ENCODE measurements around the gene PDXK. TPM values are rescaled to one million over a fixed set of nuclear protein-coding genes. Genes with fewer than 3 reads are reported as not detected.

Gene PDXK
- total RNA-seq, 1 experiment from 2014 or later = 78.8 TPM

GRCh38 chr21:43735236-43736091, 16.5 kb downstream of the PDXK start:
- Histone ChIP-seq H3K27ac (no peak overlapping the region), H3K27me3 (replicated peaks) (no peaks in the 10 kb centered on the region), H3K36me3 (peaks cover 37% of the 10 kb centered on the region), H3K9me3 (replicated peaks) (no peaks in the 10 kb centered on the region), H3K4me3 (no peak overlapping the region), H3K4me1 (replicated peaks) (peaks cover 8% of the 10 kb centered on the region)
- DNase-seq (ENCODE audit: low read depth in 1 of 2, low spot score in 2 of 2) = no peak

GRCh38 chr21:43736224-43736883, 17.4 kb downstream of the PDXK start:
- Histone ChIP-seq H3K27ac (no peak overlapping the region), H3K27me3 (replicated peaks) (no peaks in the 10 kb centered on the region), H3K9me3 (replicated peaks) (no peaks in the 10 kb centered on the region), H3K4me3 (no peak overlapping the region), H3K4me1 (replicated peaks) (peaks cover 8% of the 10 kb centered on the region), H3K36me3 (peaks cover 37% of the 10 kb centered on the region)
- DNase-seq (ENCODE audit: low read depth in 1 of 2, low spot score in 2 of 2) = no peak

DNA sequence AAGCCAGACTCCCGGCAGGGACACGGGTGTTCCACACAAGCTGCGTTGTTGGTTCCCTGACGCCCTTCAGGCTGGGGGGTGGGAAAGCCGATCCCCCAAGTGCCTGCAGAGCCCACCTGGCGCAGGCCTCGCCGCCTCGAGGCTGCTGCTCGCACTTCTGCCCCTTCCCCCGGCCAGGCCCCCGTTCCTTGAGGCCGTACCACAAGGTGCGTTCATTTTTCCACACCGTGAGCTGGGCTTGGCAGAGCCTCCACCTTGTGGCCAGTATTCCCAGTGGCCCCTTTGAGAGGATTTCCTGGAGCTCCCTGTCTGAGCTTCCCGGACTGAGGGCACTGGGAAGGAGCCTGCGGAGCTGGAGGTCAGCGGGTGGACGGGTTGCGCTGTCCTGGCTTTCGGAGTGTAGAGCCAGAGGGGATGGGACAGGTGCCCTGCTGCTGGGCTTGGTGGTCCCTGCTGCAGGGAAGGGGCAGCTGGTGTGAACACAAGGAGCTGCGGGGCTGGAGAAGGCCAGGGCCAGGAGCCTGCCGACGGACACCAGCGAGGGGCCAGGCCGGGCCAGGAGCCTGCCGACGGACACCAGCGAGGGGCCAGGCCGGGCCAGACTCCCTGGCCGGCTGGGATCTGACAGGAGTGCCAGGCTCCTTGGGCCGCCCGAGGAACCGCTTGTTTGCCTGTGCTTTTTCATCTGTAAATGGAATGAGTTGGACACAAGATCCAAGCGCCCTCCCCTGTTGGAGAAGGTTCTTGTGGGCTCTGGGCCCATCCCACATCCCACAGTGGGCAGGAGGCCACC, 18.4 kb downstream of the PDXK start:
- H3K4me3 ChIP-seq = no peak overlapping the region
- peaks cover 8% of the 10 kb centered on the region for H3K4me1 ChIP-seq (replicated peaks)
- DNase-seq (ENCODE audit: low read depth in 1 of 2, low spot score in 2 of 2) = no peak
- H3K27ac ChIP-seq = no peak overlapping the region
- no peaks in the 10 kb centered on the region for H3K27me3 ChIP-seq (replicated peaks)
- H3K9me3 ChIP-seq (replicated peaks) = no peaks in the 10 kb centered on the region
- H3K36me3 ChIP-seq = peaks cover 42% of the 10 kb centered on the region

DNA sequence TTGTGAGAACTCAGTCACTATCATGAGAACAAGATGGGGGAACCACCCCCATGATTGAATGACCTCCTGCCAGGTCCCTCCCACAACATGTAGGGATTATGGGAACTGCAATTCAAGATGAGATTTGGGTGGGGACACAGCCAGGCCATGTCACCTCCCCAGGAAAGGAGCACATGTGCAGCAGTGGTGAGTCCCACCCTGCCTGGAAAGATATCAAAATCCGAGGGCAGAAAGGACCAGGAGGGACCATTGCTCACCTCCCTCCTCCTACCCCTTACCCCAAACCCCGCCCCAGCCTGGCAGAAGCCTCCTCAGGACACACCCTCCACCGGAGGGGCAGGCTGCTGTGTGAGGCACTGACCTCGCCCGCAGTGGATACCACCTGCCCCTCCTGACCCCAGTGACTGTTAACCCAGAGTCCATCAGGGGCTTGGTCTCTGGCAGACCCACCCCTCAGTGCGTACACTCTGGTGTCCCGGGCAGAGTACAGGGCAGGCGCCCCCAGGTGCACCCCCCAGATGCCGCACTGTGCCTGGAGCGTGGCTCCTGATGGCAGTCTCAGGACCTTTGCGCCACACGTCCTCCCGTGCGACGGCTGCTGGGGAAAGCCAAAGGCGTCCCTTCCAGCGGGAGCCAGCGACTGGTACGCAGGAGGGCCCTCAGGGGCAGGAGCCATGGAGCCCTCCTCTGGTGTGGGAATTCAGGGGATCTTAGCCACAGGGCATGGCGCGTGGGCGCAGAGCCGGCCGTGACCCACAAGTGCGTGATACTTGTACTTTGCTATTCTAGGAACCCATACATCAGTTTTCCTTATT, 20.9 kb downstream of the PDXK start:
- peaks cover 4% of the 10 kb centered on the region for H3K4me1 ChIP-seq (replicated peaks)
- no peak overlapping the region for H3K4me3 ChIP-seq
- H3K36me3 ChIP-seq = peaks cover 42% of the 10 kb centered on the region
- no peak overlapping the region for H3K27ac ChIP-seq
- no peaks in the 10 kb centered on the region for H3K27me3 ChIP-seq (replicated peaks)
- H3K9me3 ChIP-seq (replicated peaks) = no peaks in the 10 kb centered on the region; the same call in 1 of the 2 replicates
- DNase-seq (ENCODE audit: low read depth in 1 of 2, low spot score in 2 of 2) = no peak

DNA sequence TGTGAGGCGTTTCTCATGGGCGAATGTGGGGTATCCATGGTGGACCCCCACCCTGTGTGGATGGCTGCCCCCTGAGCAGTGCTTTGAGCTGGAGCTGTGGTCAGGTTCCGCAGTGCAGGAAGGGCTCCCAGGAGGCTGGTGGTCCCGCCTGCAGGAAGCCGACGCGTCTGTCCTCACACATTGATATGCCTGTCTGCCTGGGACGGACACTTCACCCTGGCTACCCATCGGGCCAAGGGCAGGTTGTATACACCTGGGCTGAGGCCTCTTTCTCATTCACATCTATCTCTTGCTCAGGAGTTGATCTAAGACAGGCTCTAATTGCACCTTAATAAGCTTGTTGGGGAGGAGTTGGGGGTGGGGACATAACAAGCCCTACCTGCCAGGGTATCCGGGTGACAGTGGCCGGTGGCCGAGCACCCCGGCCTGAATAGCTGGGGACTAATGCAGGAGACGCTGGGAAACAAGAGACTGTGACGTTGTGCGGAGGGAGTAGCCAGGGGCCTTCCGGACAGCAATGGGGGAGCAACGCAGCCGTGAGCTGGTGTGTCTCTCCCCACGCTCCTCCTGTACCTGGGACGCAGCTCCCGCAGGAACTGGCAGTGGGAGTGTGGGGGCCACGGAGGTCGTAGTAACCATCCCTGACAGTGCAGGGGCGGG, 21.7 kb downstream of the PDXK start:
- Histone ChIP-seq H3K4me1 (replicated peaks) (no peaks in the 10 kb centered on the region), H3K27me3 (replicated peaks) (no peaks in the 10 kb centered on the region), H3K36me3 (peaks cover 38% of the 10 kb centered on the region), H3K27ac (no peak overlapping the region), H3K9me3 (replicated peaks) (no peaks in the 10 kb centered on the region; the same call in 1 of the 2 replicates), H3K4me3 (no peak overlapping the region)
- DNase-seq (ENCODE audit: low read depth in 1 of 2, low spot score in 2 of 2) = no peak

DNA sequence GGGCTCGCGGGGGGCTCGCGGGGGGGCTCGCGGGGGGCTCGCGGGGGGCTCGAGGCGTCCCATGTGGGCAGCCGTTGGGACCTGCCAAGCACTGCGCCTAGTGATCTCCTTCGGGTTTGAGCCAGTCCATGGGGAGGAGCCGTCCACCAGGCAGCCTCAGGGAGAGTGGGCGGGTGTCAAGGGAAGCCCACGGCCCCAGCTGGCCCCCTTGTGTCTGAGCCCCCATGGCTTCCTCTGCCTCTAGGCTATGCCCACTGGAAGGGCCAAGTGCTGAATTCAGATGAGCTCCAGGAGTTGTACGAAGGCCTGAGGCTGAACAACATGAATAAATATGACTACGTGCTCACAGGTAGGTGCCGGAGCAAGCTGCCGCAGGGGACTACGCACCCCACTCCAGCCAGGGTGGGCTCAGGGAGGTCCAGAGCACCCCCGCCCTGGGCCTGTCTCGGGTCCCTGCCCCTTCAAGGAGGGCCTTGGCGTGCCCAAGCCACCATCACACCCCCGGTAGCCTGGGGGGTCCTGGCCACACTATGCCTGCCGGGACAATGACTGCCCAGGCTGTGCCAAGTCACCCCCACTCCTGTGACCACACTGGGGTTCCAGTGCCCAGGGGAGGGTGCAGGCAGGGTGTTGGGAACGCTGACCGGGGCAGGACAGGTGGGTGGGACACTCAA, 22.6 kb downstream of the PDXK start:
- Histone ChIP-seq H3K27ac (no peak overlapping the region), H3K4me1 (replicated peaks) (no peaks in the 10 kb centered on the region), H3K9me3 (replicated peaks) (no peaks in the 10 kb centered on the region; the same call in 1 of the 2 replicates), H3K36me3 (peaks cover 36% of the 10 kb centered on the region), H3K4me3 (no peak overlapping the region), H3K27me3 (replicated peaks) (no peaks in the 10 kb centered on the region)
- DNase-seq (ENCODE audit: low read depth in 1 of 2, low spot score in 2 of 2) = no peak

- no peak for DNase-seq (ENCODE audit: low read depth in 1 of 2, low spot score in 2 of 2)
- H3K4me3 ChIP-seq = no peak overlapping the region
- H3K36me3 ChIP-seq = peaks cover 45% of the 10 kb centered on the region
- H3K4me1 ChIP-seq (replicated peaks) = no peaks in the 10 kb centered on the region
- no peak overlapping the region for H3K27ac ChIP-seq
- H3K9me3 ChIP-seq (replicated peaks) = no peaks in the 10 kb centered on the region; the same call in 1 of the 2 replicates
- no peaks in the 10 kb centered on the region for H3K27me3 ChIP-seq (replicated peaks)
These were observed 25.0 kb downstream of the PDXK start for GRCh38 chr21:43743947-43744346.

GRCh38 chr21:43744725-43745124, 25.8 kb downstream of the PDXK start:
- H3K36me3 ChIP-seq = peaks cover 45% of the 10 kb centered on the region

GRCh38 chr21:43745772-43746517, 27.0 kb downstream of the PDXK start:
- H3K36me3 ChIP-seq = peaks cover 57% of the 10 kb centered on the region
- H3K27ac ChIP-seq = no peak overlapping the region
- H3K9me3 ChIP-seq (replicated peaks) = no peaks in the 10 kb centered on the region; the same call in 1 of the 2 replicates
- H3K4me3 ChIP-seq = no peak overlapping the region
- H3K4me1 ChIP-seq (replicated peaks) = no peaks in the 10 kb centered on the region
- no peak for DNase-seq (ENCODE audit: low read depth in 1 of 2, low spot score in 2 of 2)
- H3K27me3 ChIP-seq (replicated peaks) = no peaks in the 10 kb centered on the region

More at GRCh38 chr21:43744725-43745124, 25.8 kb downstream of the PDXK start:
- DNase-seq (ENCODE audit: low read depth in 1 of 2, low spot score in 2 of 2) = no peak
- Histone ChIP-seq H3K4me1 (replicated peaks) (no peaks in the 10 kb centered on the region), H3K27ac (no peak overlapping the region), H3K9me3 (replicated peaks) (no peaks in the 10 kb centered on the region; the same call in 1 of the 2 replicates), H3K4me3 (no peak overlapping the region), H3K27me3 (replicated peaks) (no peaks in the 10 kb centered on the region)

DNA sequence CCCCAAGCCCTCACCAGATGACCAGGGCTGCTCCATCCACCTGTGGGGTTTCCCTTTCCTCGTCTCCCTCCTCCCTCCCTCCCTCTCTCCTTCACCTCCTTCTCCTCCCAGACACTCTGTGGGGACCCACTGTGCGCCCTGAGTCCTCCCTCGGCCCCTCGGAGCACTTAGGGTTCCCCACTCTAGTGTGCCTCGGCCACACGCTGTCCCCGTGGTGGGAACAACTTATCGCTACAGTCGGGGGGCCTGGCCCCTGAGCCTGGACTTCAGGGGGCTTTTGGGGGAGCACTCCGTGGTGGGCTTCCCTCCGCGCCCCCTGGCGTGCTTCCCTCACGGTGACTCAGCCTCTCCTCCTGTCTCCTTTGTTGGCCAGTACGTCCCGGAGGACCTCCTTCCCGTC, 29.7 kb downstream of the PDXK start:
- Histone ChIP-seq H3K27me3 (replicated peaks) (no peaks in the 10 kb centered on the region), H3K36me3 (peaks cover 76% of the 10 kb centered on the region), H3K4me3 (no peak overlapping the region), H3K27ac (no peak overlapping the region), H3K4me1 (replicated peaks) (no peaks in the 10 kb centered on the region), H3K9me3 (replicated peaks) (no peaks in the 10 kb centered on the region; the same call in 1 of the 2 replicates)
- no peak for DNase-seq (ENCODE audit: low read depth in 1 of 2, low spot score in 2 of 2)

DNA sequence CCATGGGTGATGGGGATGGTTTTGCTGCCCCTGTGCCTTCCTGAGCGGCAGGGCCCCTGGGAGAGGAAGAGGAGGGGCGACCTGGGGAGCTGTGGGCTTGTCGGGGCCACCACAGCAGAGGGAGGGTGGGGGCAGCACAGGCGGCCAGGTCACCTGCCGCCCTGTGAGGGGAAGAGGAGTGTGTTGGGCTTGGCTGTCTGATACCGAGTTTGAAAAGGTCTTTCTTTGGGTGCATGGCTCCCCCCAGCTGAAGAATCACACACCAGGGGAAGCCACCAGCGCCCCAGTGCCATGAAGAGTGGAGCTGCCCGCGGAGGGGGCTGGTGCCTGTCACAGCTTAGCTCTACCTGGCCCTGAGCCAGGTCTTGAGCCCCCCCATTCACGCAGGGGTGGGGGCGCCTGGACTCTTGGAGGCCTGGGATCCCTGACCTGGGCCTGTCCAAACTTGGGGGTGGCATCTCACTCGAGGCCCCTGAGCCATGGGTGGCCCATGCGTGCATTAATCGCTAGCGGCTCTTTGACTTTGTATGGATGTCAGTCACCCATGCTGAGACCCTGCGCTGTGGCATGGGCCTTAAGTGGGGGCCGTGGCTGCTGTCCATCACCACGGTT, 30.8 kb downstream of the PDXK start:
- H3K27me3 ChIP-seq (replicated peaks) = no peaks in the 10 kb centered on the region
- peaks cover 77% of the 10 kb centered on the region for H3K36me3 ChIP-seq
- H3K4me3 ChIP-seq = no peak overlapping the region
- no peaks in the 10 kb centered on the region for H3K9me3 ChIP-seq (replicated peaks)
- no peak for DNase-seq (ENCODE audit: low read depth in 1 of 2, low spot score in 2 of 2)
- H3K4me1 ChIP-seq (replicated peaks) = no peaks in the 10 kb centered on the region
- no peak overlapping the region for H3K27ac ChIP-seq
